Measurements from ENCODE around the gene SLCO2A1.

GRCh38 chr3:134048278-134048996 lies 18.7 kb upstream of the SLCO2A1 start:
- TF ChIP-seq POLR2A (IDR thresholded peaks at IDR 0.05) = no peak
- TF ChIP-seq CTCF (IDR thresholded peaks at IDR 0.05) = no peak

All from body of pancreas (tissue), 4 donors.